Fibroblast of skin of left biceps (primary cell): ENCODE results near the gene MSX1.

Experiments used
- DNase-seq, 2 experiments: peaks; one replicate each; pipeline ENCODE4 v3.0.0-alpha.2; 2013; ENCODE audit warnings: low read depth in 2 of 2

Gene MSX1

DNA sequence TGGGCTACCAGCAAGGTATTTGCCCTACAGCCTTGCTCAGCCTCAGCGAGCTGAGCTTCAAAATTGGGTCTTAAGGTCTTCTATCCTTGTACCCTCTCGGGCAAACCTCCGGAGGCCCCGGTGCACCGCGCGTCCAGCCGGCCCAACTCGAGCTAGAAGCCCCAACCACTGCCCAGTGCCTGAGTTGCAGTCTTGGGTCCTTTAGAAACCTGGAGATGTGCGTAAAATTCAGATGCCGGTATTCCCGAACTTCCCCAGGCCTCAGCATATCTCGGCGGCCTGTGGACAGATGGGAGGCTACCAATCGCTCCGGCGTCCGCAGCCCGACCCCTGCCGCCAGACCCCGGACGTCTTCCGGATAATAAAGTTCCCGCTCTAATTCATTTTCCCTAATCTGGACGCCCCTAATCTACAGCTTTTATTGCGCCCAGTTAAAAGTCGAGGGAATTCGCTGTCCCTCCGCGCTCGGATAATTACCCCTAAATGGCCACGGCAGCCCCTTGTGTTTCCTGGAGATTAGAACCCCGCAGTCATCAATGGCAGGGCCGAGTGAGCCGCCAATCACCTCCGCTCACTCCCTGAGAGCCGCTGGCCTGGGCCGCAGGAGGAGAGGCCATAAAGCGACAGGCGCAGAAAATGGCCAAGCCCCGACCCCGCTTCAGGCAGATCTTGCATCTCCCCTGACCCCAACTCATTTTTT, 1.5 kb upstream of the MSX1 start:
- DNase-seq, result no peak

DNA sequence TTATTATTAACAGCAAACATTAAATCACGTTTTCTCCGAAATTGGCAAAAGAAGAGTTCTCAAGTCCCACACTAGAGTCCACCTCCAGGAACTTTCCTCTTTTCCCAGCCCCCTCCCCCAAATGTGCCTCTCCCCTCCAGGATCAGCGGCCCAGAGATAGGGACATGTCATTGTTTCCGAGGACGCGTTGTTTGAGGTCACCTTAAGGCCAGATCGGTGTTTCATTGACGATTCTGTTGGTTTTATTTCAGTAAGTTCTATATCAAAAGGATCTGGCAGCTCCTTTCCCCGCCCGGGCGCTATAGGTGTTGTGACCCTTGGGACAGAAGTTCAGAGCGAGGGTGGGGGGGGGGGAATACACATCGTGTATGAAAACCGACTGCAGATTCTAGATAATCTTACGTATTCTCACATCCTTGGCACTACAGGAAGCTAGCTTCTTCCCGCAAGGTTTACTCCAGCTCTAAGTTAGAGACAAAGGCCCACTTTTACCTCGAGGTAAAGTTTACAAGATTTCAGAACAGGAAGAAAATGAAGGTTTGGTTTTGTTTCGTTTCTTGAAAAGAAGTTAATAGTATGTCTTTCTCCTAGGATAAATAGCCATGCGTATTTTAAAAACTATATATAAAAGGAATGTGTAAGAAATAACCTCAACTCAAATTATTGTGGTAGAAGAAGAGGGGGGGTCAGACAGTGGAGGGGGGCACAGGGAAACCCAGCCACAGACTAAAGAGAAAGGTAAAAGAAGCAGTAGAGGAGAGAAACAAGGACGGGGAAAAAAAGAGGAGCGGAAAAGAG, 739 bp upstream of the MSX1 start:
- no peak for DNase-seq

GRCh38 chr4:4859799-4860599, 534 bp downstream of the MSX1 start:
- DNase-seq, result no peak

- no peak for DNase-seq
Observed at GRCh38 chr4:4860600-4861389, 1.3 kb downstream of the MSX1 start.

DNA sequence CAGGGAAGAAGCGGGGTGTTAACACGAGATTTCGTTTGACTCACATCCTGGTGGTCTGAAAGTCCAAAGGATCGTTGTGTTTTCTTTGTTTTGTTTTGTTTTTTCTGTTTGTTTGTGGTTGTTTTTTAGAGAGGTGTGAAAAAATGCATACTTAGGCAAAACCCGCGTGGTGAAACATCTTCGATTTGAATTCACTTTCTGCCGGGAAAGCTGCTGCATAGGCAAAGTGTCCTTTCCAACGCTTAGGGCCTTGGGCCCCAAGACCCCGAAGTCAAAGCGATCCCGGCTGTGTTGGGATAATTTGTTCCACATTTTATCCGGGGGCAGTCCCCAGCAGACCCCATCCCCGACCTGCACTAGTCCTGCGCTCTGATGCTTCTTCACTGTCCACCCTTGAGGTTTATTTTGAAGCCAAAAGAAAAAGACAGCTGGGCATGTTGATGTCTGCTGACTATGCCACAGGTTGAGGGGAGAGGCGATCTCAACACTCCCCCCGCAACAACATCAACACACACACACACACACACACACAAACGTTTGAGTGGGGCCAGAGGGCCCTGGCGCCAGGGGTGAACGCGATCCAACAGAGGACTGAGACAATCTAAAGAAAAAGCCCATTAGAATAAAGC, 2.0 kb downstream of the MSX1 start:
- no peak for DNase-seq

- DNase-seq, result no peak
Observed at GRCh38 chr4:4862071-4862551, 2.6 kb downstream of the MSX1 start.

GRCh38 chr4:4862665-4863482, 3.4 kb downstream of the MSX1 start:
- DNase-seq, result no peak

DNA sequence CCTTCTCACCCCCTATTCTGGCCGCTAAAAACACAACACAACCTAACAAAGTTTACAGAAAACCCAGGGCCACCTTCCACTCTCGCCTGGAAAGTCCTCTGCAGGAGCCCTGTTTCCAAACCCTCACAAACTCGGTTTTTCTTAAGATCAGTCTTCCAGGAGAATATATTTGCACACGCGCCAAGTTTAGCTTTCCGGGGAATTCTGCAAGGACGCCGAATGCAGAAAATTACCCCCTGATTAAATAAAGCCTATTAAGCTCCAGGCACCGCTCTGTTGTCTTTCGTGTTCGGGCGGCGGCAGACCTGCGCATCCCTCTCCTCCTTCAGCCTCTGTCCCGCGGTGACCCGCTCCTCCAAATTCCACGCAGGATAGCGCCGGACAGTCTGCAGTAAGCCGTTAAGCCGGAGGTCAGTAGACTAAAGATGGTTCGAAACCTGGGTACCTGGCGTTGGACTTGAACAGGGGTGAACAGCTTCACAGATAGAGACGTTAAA, 5.0 kb downstream of the MSX1 start:
- no peak for DNase-seq

GRCh38 chr4:4864940-4865704, 5.7 kb downstream of the MSX1 start:
- DNase-seq, result no peak

- DNase-seq, result no peak
Observed at GRCh38 chr4:4865705-4866123, 6.2 kb downstream of the MSX1 start.

GRCh38 chr4:4866124-4866865, 6.8 kb downstream of the MSX1 start:
- DNase-seq, result no peak

DNA sequence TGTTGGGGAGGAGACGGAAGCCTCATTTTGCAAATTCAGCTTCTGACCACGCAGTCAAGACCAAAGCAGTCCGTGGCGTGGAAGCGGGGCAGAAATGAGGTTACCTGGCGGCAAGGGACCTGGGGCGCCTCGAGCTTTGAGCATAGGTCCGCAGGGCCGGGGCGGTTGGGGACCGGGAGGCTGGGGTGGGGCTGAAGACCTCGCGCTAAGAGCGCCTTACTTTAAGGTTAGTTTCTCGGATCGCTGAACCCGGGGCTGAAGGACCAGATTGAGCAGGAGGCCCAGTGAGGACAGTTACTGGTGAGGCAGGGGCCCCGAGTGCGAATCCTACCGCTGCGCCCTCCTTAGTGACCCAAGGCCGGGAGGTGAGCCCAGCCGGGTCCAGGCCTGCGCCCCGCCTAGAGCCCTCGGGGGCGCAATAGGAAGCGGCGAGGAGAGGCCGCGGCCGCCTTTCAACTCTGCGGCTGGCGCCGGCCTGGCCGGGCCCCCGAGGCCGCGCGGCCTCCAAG, 7.5 kb downstream of the MSX1 start:
- DNase-seq, result no peak

DNA sequence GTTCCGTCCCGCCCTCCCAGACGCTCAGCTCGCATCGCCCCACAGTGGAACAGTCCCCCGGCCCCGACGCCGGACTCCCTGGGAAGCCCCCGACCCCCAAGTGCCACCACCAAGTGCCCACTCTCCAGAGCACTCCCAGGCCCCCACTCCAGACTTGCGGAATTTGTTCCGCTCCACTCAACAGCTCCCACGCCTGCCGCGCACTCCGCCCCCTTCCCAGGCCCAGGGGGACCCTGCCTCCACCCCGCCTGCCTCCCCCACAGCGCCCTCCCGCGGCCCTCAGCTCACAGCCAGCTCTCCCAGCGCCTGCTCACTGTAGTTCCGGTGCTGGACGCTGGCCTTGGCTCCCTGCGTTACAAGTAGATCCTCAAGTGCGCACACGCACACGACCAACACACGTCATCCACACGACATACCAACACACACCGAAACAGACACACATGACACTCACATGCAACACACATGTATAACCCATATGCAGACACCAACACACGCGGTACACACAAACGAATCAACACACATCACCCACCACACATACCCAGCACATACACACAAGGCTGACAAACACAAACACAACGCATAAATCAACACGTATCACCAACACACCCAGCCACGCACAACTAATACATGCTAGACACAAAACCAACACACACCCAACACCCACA, 8.0 kb downstream of the MSX1 start:
- no peak for DNase-seq

GRCh38 chr4:4868040-4868757, 8.7 kb downstream of the MSX1 start:
- DNase-seq, result no peak

DNA sequence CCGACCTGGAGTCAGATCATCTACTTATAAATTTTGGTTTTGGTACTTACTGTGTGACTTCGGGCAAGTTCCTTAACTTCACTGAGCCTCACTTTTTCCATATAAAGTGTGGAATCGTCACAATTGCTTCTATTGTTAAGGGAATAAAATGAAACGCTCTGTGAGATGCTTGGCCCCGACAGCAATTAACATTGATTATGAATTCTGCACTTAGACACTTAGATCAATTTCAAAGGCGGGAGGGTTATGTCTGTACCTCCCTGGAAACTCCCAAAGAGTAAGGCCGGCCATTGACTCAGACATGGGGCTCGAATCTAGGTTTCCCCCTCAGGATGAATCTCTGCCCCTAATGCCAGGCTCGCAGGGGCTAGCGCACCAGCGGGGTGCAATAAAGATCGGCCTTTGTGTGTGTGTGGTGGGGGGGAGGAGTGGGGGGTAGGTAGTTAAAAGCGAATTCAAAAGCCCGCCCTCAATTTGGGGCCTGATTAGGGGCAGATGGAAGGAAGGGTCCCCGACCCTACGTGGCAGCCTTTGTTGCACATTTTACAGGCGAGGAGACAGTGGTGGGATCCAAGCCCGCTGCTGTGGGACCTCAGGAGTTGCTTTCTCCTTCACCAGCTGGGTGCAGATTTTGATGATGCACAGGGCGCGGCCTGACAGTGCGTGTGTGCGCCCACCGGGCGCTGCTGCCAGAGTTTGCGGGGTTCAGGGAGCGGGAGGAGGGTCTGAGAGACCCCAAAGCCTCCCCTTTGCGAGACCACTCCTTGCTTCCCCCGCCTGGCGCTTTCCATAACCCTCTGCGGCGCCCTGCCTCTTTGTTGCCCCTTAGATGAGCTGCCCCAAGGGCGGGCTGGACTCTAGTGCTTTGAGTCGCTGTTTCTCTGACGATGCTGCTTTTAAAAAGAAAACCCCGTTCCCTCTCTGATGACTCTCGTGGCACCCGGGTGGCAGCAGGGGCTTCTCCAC, 9.6 kb downstream of the MSX1 start:
- no peak for DNase-seq
